Muscle layer of colon (tissue), 2 donors: Measurements from ENCODE around the gene SSX2IP.
"Not testable (repeated sequence)": the region's sequence is repeated elsewhere in the genome, so short reads cannot be mapped to it uniquely, and the experiment has no call there.

Source experiments
- H3K27ac ChIP-seq: one replicate; pipeline ENCODE4 v1.7.0; 2013; ENCODE audit warnings: low read depth, mild to moderate bottlenecking, low read length, moderate library complexity
- H3K27me3 ChIP-seq, 2 donors: one replicate each; pipeline ENCODE4 v1.7.0; 2013; ENCODE audit warnings: low read length in 2 of 2, mild to moderate bottlenecking in 2 of 2; ENCODE audit not compliant: insufficient read depth in 2 of 2, control insufficient read depth in 1 of 2
- H3K36me3 ChIP-seq: one replicate; pipeline ENCODE4 v1.7.0; 2013; ENCODE audit warnings: mild to moderate bottlenecking, low read length; ENCODE audit not compliant: insufficient read depth
- H3K4me1 ChIP-seq: one replicate; pipeline ENCODE4 v1.7.0; 2013; ENCODE audit warnings: mild to moderate bottlenecking, low read length; ENCODE audit not compliant: insufficient read depth
- H3K4me3 ChIP-seq, 2 donors: one replicate each; pipeline ENCODE4 v1.7.0; 2013; ENCODE audit warnings: low read length in 2 of 2, low read depth in 1 of 2, mild to moderate bottlenecking in 1 of 2, moderate library complexity in 1 of 2
- H3K9ac ChIP-seq: one replicate; pipeline ENCODE4 v1.7.0; 2013; ENCODE audit warnings: low read length
- H3K9me3 ChIP-seq: one replicate; pipeline ENCODE4 v1.7.0; 2013; ENCODE audit warnings: mild to moderate bottlenecking, low read length
- donor health status: abdominal sarcoma.
- donor health status: Adenocarcinoma of cecum.

Gene SSX2IP

GRCh38 chr1:84611796-84612195 lies 78.5 kb downstream of the SSX2IP start:
- no peaks in the 10 kb centered on the region for H3K36me3 ChIP-seq
- H3K27ac ChIP-seq = no peak overlapping the region
- no peak overlapping the region for H3K9ac ChIP-seq
- peaks cover 20% of the 10 kb centered on the region for H3K4me1 ChIP-seq
- H3K4me3 ChIP-seq = no peak overlapping the region
- no peaks in the 10 kb centered on the region for H3K9me3 ChIP-seq
- no peaks in the 10 kb centered on the region for H3K27me3 ChIP-seq

GRCh38 chr1:84611091-84611490 lies 79.2 kb downstream of the SSX2IP start:
- Histone ChIP-seq H3K9ac (no peak overlapping the region), H3K4me1 (peaks cover 14% of the 10 kb centered on the region), H3K9me3 (no peaks in the 10 kb centered on the region), H3K36me3 (no peaks in the 10 kb centered on the region), H3K27ac (no peak overlapping the region), H3K27me3 (no peaks in the 10 kb centered on the region), H3K4me3 (no peak overlapping the region)

DNA sequence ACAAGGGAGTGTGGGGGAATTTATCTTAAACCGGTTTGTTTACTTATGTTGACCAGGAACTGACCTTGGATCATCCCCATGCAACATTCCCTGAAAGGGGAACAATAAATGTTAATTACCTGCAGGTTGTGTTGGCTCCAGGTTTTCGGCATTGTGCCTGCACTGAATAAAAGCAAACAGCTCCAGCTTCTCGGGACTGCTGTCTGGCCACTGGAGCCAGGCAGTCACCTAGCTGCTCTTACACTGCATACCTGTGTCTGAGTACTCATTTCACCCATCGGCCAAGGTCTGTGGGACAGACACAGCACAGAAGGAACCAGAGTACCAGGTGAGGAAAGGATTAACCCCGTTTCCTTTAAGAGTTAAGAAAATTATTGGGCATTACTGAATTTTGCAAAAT lies 83.3 kb downstream of the SSX2IP start:
- H3K9ac ChIP-seq = no peak overlapping the region
- H3K4me1 ChIP-seq = peaks cover 28% of the 10 kb centered on the region
- H3K27ac ChIP-seq = no peak overlapping the region
- H3K36me3 ChIP-seq = no peaks in the 10 kb centered on the region
- H3K4me3 ChIP-seq = no peak overlapping the region
- H3K9me3 ChIP-seq = no peaks in the 10 kb centered on the region
- no peaks in the 10 kb centered on the region for H3K27me3 ChIP-seq

GRCh38 chr1:84605157-84605556 lies 85.1 kb downstream of the SSX2IP start:
- Histone ChIP-seq H3K4me3 (no peak overlapping the region), H3K27me3 (no peaks in the 10 kb centered on the region), H3K9me3 (no peaks in the 10 kb centered on the region), H3K4me1 (peaks cover 28% of the 10 kb centered on the region), H3K9ac (peak overlapping the region; percentile 15), H3K36me3 (no peaks in the 10 kb centered on the region), H3K27ac (peak overlapping the region; percentile 89)

DNA sequence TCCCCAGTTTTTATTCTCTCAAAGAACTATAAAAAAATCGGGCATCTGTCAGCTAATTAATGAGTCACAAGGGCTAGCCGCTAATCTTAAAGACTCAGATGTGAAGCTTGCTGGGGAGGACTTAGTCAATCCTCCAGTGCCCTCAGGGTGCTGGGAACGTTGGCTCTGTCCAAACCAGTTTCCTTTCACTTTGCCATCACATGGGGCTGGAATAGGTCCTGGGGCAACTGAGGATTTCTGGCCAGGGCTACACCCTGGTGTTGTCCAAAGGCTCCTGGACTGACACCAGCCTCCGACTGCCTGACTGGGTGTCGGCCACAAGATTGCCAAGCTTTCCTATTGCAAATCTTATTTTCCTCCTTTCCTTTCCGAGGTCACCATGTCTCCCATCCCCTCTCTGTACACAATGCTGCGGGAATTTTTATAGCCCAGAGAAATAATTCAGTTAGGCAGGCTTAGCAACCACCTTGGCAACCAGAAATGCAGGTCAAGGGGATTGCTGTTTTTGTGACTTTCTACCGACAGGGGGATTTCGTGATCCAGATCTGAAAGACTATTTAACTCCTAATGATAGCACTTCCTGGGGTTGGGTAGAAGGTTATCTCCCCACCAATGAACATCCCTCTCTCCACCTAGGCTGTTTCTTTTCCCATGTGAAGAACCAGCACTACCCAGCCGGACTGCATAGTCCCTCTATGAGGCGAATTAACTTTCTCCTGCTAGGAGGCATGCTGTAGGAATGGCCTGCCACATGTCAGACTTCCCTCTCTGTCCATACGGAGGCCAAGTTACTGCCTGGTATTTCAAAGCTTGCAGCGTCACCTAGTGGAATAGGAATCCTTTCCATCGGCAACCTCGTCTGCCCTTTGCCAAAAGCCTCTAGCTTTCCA lies 86.1 kb downstream of the SSX2IP start:
- peaks cover 30% of the 10 kb centered on the region for H3K4me1 ChIP-seq
- no peaks in the 10 kb centered on the region for H3K27me3 ChIP-seq
- H3K36me3 ChIP-seq = no peaks in the 10 kb centered on the region
- H3K4me3 ChIP-seq = peak overlapping the region; percentile 38 to 60
- H3K9ac ChIP-seq = peak overlapping the region; percentile 15
- H3K9me3 ChIP-seq = no peaks in the 10 kb centered on the region
- peak overlapping the region; percentile 89 for H3K27ac ChIP-seq

- Histone ChIP-seq H3K27ac (peak overlapping the region; percentile 89), H3K4me3 (peak overlapping the region in 1 of 2 donors; percentile 60)
These were observed 87.0 kb downstream of the SSX2IP start for GRCh38 chr1:84603223-84603622.

GRCh38 chr1:84600796-84601195 lies 89.5 kb downstream of the SSX2IP start:
- Histone ChIP-seq H3K9ac (no peak overlapping the region), H3K9me3 (no peaks in the 10 kb centered on the region), H3K27me3 (no peaks in the 10 kb centered on the region), H3K4me1 (peaks cover 39% of the 10 kb centered on the region), H3K27ac (no peak overlapping the region), H3K36me3 (no peaks in the 10 kb centered on the region), H3K4me3 (no peak overlapping the region)

More at GRCh38 chr1:84603223-84603622, 87.0 kb downstream of the SSX2IP start:
- no peaks in the 10 kb centered on the region for H3K27me3 ChIP-seq
- peak overlapping the region; percentile 15 for H3K9ac ChIP-seq
- no peaks in the 10 kb centered on the region for H3K9me3 ChIP-seq
- no peaks in the 10 kb centered on the region for H3K36me3 ChIP-seq
- H3K4me1 ChIP-seq = peaks cover 39% of the 10 kb centered on the region

DNA sequence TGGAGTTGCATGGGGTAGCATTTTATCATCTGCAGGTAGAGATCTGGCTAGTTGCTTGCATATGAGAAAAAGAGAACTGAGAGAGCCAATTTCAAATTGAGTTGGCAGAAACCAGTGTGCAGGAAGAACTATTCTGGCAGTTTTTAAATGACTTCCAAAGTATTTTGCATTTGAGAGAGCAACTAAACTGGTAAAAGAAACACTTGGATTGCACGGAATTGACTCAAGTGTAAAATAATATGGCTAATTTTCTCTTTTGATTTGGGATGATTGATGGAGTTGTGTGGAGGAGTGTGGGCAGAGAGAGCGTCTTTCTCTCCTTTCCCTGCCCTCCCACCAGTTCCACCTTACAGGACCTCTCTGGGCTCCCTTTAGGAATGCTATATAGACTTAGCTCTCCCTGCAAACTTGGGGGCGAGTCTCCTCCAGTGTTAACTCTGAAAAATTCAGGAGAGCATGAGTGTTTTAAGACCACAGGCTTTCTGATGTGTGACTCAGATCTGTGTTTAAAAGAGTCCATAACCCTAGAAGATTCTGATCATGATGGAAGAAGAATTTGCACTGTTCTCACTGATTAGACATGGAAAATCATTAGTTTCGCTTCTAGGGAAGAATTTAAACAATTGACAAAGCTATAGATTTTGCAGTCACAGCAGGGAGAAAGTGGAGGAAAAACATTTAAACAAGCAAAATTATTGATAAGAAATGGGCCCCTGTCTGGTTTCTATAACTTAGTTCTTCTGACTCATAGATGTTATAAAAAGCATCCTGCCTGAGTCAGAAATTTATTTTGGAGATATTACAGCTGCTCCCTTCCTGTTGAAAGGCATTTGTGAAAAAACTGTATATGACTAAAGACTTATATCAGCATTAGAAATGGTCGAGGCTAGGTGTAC lies 91.2 kb downstream of the SSX2IP start:
- Histone ChIP-seq H3K9me3 (no peaks in the 10 kb centered on the region), H3K4me1 (peaks cover 26% of the 10 kb centered on the region), H3K27ac (no peak overlapping the region), H3K36me3 (no peaks in the 10 kb centered on the region), H3K4me3 (no peak overlapping the region), H3K27me3 (no peaks in the 10 kb centered on the region), H3K9ac (no peak overlapping the region)

GRCh38 chr1:84598418-84598817 lies 91.8 kb downstream of the SSX2IP start:
- H3K36me3 ChIP-seq = no peaks in the 10 kb centered on the region

GRCh38 chr1:84597011-84597410 lies 93.2 kb downstream of the SSX2IP start:
- Histone ChIP-seq H3K4me3 (no peak overlapping the region), H3K36me3 (no peaks in the 10 kb centered on the region), H3K9ac (no peak overlapping the region), H3K27me3 (no peaks in the 10 kb centered on the region), H3K9me3 (no peaks in the 10 kb centered on the region), H3K4me1 (peaks cover 11% of the 10 kb centered on the region), H3K27ac (no peak overlapping the region)

More at GRCh38 chr1:84598418-84598817, 91.8 kb downstream of the SSX2IP start:
- Histone ChIP-seq H3K4me1 (peaks cover 22% of the 10 kb centered on the region), H3K27ac (no peak overlapping the region), H3K27me3 (no peaks in the 10 kb centered on the region), H3K4me3 (no peak overlapping the region), H3K9me3 (no peaks in the 10 kb centered on the region), H3K9ac (no peak overlapping the region)

GRCh38 chr1:84594959-84595358 lies 95.3 kb downstream of the SSX2IP start:
- H3K4me3 ChIP-seq, H3K9ac ChIP-seq, H3K27ac ChIP-seq, H3K36me3 ChIP-seq, H3K27me3 ChIP-seq, H3K9me3 ChIP-seq: not testable (repeated sequence)
- H3K4me1 ChIP-seq = peaks cover 11% of the 10 kb centered on the region
